ENCODE data around the gene NAALADL2.
A peak's percentile ranks its signal among the peaks of the same experiment; 100 is the strongest.

The NAALADL2 gene

GRCh38 chr3:174951498-174952005, 92.4 kb downstream of the NAALADL2 start:
- H3K4me3 ChIP-seq (ENCODE audit: control insufficient read depth in 1 of 7, extremely low read depth in 1 of 7, insufficient read depth in 4 of 7, low read depth in 2 of 7, low read length in 6 of 7), result no peak overlapping the region
- no peak overlapping the region for H3K27ac ChIP-seq (ENCODE audit: insufficient read depth in 1 of 2, low read depth in 1 of 2, low read length in 2 of 2, poor library complexity in 1 of 2, severe bottlenecking in 2 of 2)
- POLR2A ChIA-PET, result no interaction called here
- H3K36me3 ChIP-seq (ENCODE audit: control insufficient read depth in 4 of 4, insufficient read depth in 4 of 4, low read length in 3 of 4), result no peaks in the 10 kb centered on the region
- no peaks in the 10 kb centered on the region for H3K9me3 ChIP-seq (ENCODE audit: control extremely low read depth in 1 of 5, control insufficient read depth in 4 of 5, insufficient read depth in 2 of 5, low read depth in 1 of 5, low read length in 4 of 5)
- DNase-seq, result no peak
- H3K4me1 ChIP-seq (ENCODE audit: control extremely low read depth in 1 of 4, control insufficient read depth in 4 of 4, insufficient read depth in 4 of 4, low read length in 3 of 4), result no peaks in the 10 kb centered on the region
- no CpG with 5 or more reads among the region's 2 CpGs for WGBS (ENCODE audit: insufficient coverage)
- no peaks in the 10 kb centered on the region for H3K27me3 ChIP-seq (replicated peaks in 2 of 5; ENCODE audit: control insufficient read depth in 4 of 5, insufficient read depth in 5 of 5, low read length in 4 of 5)
- CTCF ChIA-PET, result no interaction called here

- H3K4me3 ChIP-seq (ENCODE audit: control insufficient read depth in 1 of 7, extremely low read depth in 1 of 7, insufficient read depth in 4 of 7, low read depth in 2 of 7, low read length in 6 of 7), result no peak overlapping the region
- H3K27ac ChIP-seq (ENCODE audit: insufficient read depth in 1 of 2, low read depth in 1 of 2, low read length in 2 of 2, poor library complexity in 1 of 2, severe bottlenecking in 2 of 2), result no peak overlapping the region
- no peaks in the 10 kb centered on the region for H3K27me3 ChIP-seq (replicated peaks in 2 of 5; ENCODE audit: control insufficient read depth in 4 of 5, insufficient read depth in 5 of 5, low read length in 4 of 5)
- H3K36me3 ChIP-seq (ENCODE audit: control insufficient read depth in 4 of 4, insufficient read depth in 4 of 4, low read length in 3 of 4), result no peaks in the 10 kb centered on the region
- no peaks in the 10 kb centered on the region for H3K9me3 ChIP-seq (ENCODE audit: control extremely low read depth in 1 of 5, control insufficient read depth in 4 of 5, insufficient read depth in 2 of 5, low read depth in 1 of 5, low read length in 4 of 5)
- DNase-seq, result no peak
- no CpG with 5 or more reads among the region's 1 CpG for WGBS (ENCODE audit: insufficient coverage)
- CTCF ChIA-PET, result interaction anchor here (0.6 kb wide), 1 partner anchor 54 kb away, joined by 3 read pairs; no protein-coding TSS in a partner anchor
- POLR2A ChIA-PET, result no interaction called here
- H3K4me1 ChIP-seq (ENCODE audit: control extremely low read depth in 1 of 4, control insufficient read depth in 4 of 4, insufficient read depth in 4 of 4, low read length in 3 of 4), result no peaks in the 10 kb centered on the region
These were observed 93.9 kb downstream of the NAALADL2 start for GRCh38 chr3:174953068-174953467.

GRCh38 chr3:174955513-174956016, 96.4 kb downstream of the NAALADL2 start:
- ChIA-PET CTCF (no interaction called here), POLR2A (no interaction called here)
- Histone ChIP-seq H3K27me3 (replicated peaks in 2 of 5; ENCODE audit: control insufficient read depth in 4 of 5, insufficient read depth in 5 of 5, low read length in 4 of 5) (no peaks in the 10 kb centered on the region), H3K9me3 (ENCODE audit: control extremely low read depth in 1 of 5, control insufficient read depth in 4 of 5, insufficient read depth in 2 of 5, low read depth in 1 of 5, low read length in 4 of 5) (no peaks in the 10 kb centered on the region), H3K36me3 (ENCODE audit: control insufficient read depth in 4 of 4, insufficient read depth in 4 of 4, low read length in 3 of 4) (no peaks in the 10 kb centered on the region), H3K4me3 (ENCODE audit: control insufficient read depth in 1 of 7, extremely low read depth in 1 of 7, insufficient read depth in 4 of 7, low read depth in 2 of 7, low read length in 6 of 7) (no peak overlapping the region), H3K27ac (ENCODE audit: insufficient read depth in 1 of 2, low read depth in 1 of 2, low read length in 2 of 2, poor library complexity in 1 of 2, severe bottlenecking in 2 of 2) (no peak overlapping the region), H3K4me1 (ENCODE audit: control extremely low read depth in 1 of 4, control insufficient read depth in 4 of 4, insufficient read depth in 4 of 4, low read length in 3 of 4) (no peaks in the 10 kb centered on the region)
- 100% methylated on average over 1 of the region's 2 CpGs for WGBS (ENCODE audit: insufficient coverage)
- DNase-seq, result no peak

GRCh38 chr3:174957081-174957480, 97.9 kb downstream of the NAALADL2 start:
- Histone ChIP-seq H3K36me3 (ENCODE audit: control insufficient read depth in 4 of 4, insufficient read depth in 4 of 4, low read length in 3 of 4) (no peaks in the 10 kb centered on the region), H3K9me3 (ENCODE audit: control extremely low read depth in 1 of 5, control insufficient read depth in 4 of 5, insufficient read depth in 2 of 5, low read depth in 1 of 5, low read length in 4 of 5) (no peaks in the 10 kb centered on the region), H3K4me1 (ENCODE audit: control extremely low read depth in 1 of 4, control insufficient read depth in 4 of 4, insufficient read depth in 4 of 4, low read length in 3 of 4) (no peaks in the 10 kb centered on the region), H3K4me3 (ENCODE audit: control insufficient read depth in 1 of 7, extremely low read depth in 1 of 7, insufficient read depth in 4 of 7, low read depth in 2 of 7, low read length in 6 of 7) (no peak overlapping the region), H3K27ac (ENCODE audit: insufficient read depth in 1 of 2, low read depth in 1 of 2, low read length in 2 of 2, poor library complexity in 1 of 2, severe bottlenecking in 2 of 2) (no peak overlapping the region), H3K27me3 (replicated peaks in 2 of 5; ENCODE audit: control insufficient read depth in 4 of 5, insufficient read depth in 5 of 5, low read length in 4 of 5) (no peaks in the 10 kb centered on the region)
- ChIA-PET POLR2A (interaction anchor here (0.6 kb wide), 2 partner anchors 11 to 38 kb away, joined by 3 to 4 read pairs; no protein-coding TSS in a partner anchor), CTCF (no interaction called here)
- WGBS (ENCODE audit: insufficient coverage), result no CpG with 5 or more reads among the region's 2 CpGs
- DNase-seq, result no peak

- H3K4me3 ChIP-seq (ENCODE audit: control insufficient read depth in 1 of 7, extremely low read depth in 1 of 7, insufficient read depth in 4 of 7, low read depth in 2 of 7, low read length in 6 of 7), result no peak overlapping the region
These were observed 98.4 kb downstream of the NAALADL2 start for GRCh38 chr3:174957551-174958001.

GRCh38 chr3:174958671-174959328, 99.7 kb downstream of the NAALADL2 start:
- H3K27me3 ChIP-seq (replicated peaks in 2 of 5; ENCODE audit: control insufficient read depth in 4 of 5, insufficient read depth in 5 of 5, low read length in 4 of 5), result no peaks in the 10 kb centered on the region
- POLR2A ChIA-PET, result no interaction called here
- H3K4me3 ChIP-seq (ENCODE audit: control insufficient read depth in 1 of 7, extremely low read depth in 1 of 7, insufficient read depth in 4 of 7, low read depth in 2 of 7, low read length in 6 of 7), result no peak overlapping the region
- no peaks in the 10 kb centered on the region for H3K9me3 ChIP-seq (ENCODE audit: control extremely low read depth in 1 of 5, control insufficient read depth in 4 of 5, insufficient read depth in 2 of 5, low read depth in 1 of 5, low read length in 4 of 5)
- no peaks in the 10 kb centered on the region for H3K4me1 ChIP-seq (ENCODE audit: control extremely low read depth in 1 of 4, control insufficient read depth in 4 of 4, insufficient read depth in 4 of 4, low read length in 3 of 4)
- no peaks in the 10 kb centered on the region for H3K36me3 ChIP-seq (ENCODE audit: control insufficient read depth in 4 of 4, insufficient read depth in 4 of 4, low read length in 3 of 4)
- 100% methylated on average over 3 of the region's 5 CpGs for WGBS (ENCODE audit: insufficient coverage)
- DNase-seq, result peak in 1 of 3 donors; percentile 1
- no peak overlapping the region for H3K27ac ChIP-seq (ENCODE audit: insufficient read depth in 1 of 2, low read depth in 1 of 2, low read length in 2 of 2, poor library complexity in 1 of 2, severe bottlenecking in 2 of 2)
- CTCF ChIA-PET, result no interaction called here

More at GRCh38 chr3:174957551-174958001, 98.4 kb downstream of the NAALADL2 start:
- no peaks in the 10 kb centered on the region for H3K36me3 ChIP-seq (ENCODE audit: control insufficient read depth in 4 of 4, insufficient read depth in 4 of 4, low read length in 3 of 4)
- no peaks in the 10 kb centered on the region for H3K9me3 ChIP-seq (ENCODE audit: control extremely low read depth in 1 of 5, control insufficient read depth in 4 of 5, insufficient read depth in 2 of 5, low read depth in 1 of 5, low read length in 4 of 5)
- ChIA-PET CTCF (no interaction called here), POLR2A (interaction anchor here (0.6 kb wide), 2 partner anchors 10 to 38 kb away, joined by 3 to 4 read pairs; no protein-coding TSS in a partner anchor)
- H3K4me1 ChIP-seq (ENCODE audit: control extremely low read depth in 1 of 4, control insufficient read depth in 4 of 4, insufficient read depth in 4 of 4, low read length in 3 of 4), result no peaks in the 10 kb centered on the region
- no peak overlapping the region for H3K27ac ChIP-seq (ENCODE audit: insufficient read depth in 1 of 2, low read depth in 1 of 2, low read length in 2 of 2, poor library complexity in 1 of 2, severe bottlenecking in 2 of 2)
- no peak for DNase-seq
- H3K27me3 ChIP-seq (replicated peaks in 2 of 5; ENCODE audit: control insufficient read depth in 4 of 5, insufficient read depth in 5 of 5, low read length in 4 of 5), result no peaks in the 10 kb centered on the region

GRCh38 chr3:174959556-174960065, 100.5 kb downstream of the NAALADL2 start:
- no peaks in the 10 kb centered on the region for H3K36me3 ChIP-seq (ENCODE audit: control insufficient read depth in 4 of 4, insufficient read depth in 4 of 4, low read length in 3 of 4)
- no peaks in the 10 kb centered on the region for H3K27me3 ChIP-seq (replicated peaks in 2 of 5; ENCODE audit: control insufficient read depth in 4 of 5, insufficient read depth in 5 of 5, low read length in 4 of 5)
- DNase-seq, result no peak
- ChIA-PET CTCF (no interaction called here), POLR2A (no interaction called here)
- no peaks in the 10 kb centered on the region for H3K9me3 ChIP-seq (ENCODE audit: control extremely low read depth in 1 of 5, control insufficient read depth in 4 of 5, insufficient read depth in 2 of 5, low read depth in 1 of 5, low read length in 4 of 5)
- 86% methylated on average over 1 of the region's 4 CpGs for WGBS (ENCODE audit: insufficient coverage)
- no peaks in the 10 kb centered on the region for H3K4me1 ChIP-seq (ENCODE audit: control extremely low read depth in 1 of 4, control insufficient read depth in 4 of 4, insufficient read depth in 4 of 4, low read length in 3 of 4)
- no peak overlapping the region for H3K27ac ChIP-seq (ENCODE audit: insufficient read depth in 1 of 2, low read depth in 1 of 2, low read length in 2 of 2, poor library complexity in 1 of 2, severe bottlenecking in 2 of 2)
- H3K4me3 ChIP-seq (ENCODE audit: control insufficient read depth in 1 of 7, extremely low read depth in 1 of 7, insufficient read depth in 4 of 7, low read depth in 2 of 7, low read length in 6 of 7), result no peak overlapping the region

Measured in common myeloid progenitor, CD34-positive (primary cell).